ENCODE data around the gene LAMC1.

GRCh38 chr1:183173828-183174227 is 150.6 kb downstream of the LAMC1 start:
- TF ChIP-seq CTCF (conservative IDR thresholded peaks at IDR 0.05; ENCODE audit: low read depth in 2 of 2) (no peak), EZH2 (IDR thresholded peaks at IDR 0.05; ENCODE audit: low read depth, unreplicated experiment) (no peak), POLR2AphosphoS5 (IDR thresholded peaks at IDR 0.05; ENCODE audit: low read depth) (no peak), REST (IDR thresholded peaks at IDR 0.05; ENCODE audit: unreplicated experiment) (no peak), EZH2phosphoT487 (IDR thresholded peaks at IDR 0.05; ENCODE audit: unreplicated experiment) (no peak), NANOG (IDR thresholded peaks at IDR 0.05; ENCODE audit: borderline replicate concordance) (no peak)

Measured in GM23338 (cell line).